Stimulated activated naive CD8-positive, alpha-beta T cell treated with anti-CD3 and anti-CD28 coated beads, Interleukin-15, amount 100 ng/mL, for 72 hours (primary cell): Measurements from ENCODE around the gene HTR4.

Source experiments
- ATAC-seq: fragments of 150-1000 bp; cut with Tn5 transposase; 2 replicates; pipeline ENCODE4 v1.10.0; 2021; ENCODE audit warnings: mild to moderate bottlenecking, moderate library complexity
- DNase-seq, 2 donors: peaks; one replicate each; pipeline ENCODE4 v3.0.0; 2021 to 2022
- H3K27ac Mint-ChIP-seq, 2 donors: one replicate each; pipeline ENCODE4 v1.8.0; 2022; ENCODE audit warnings: mild to moderate bottlenecking in 2 of 2, mixed read lengths in 2 of 2, moderate library complexity in 2 of 2
- H3K27me3 Mint-ChIP-seq: one replicate; pipeline ENCODE4 v1.8.0; 2022; ENCODE audit warnings: mixed read lengths
- H3K4me1 Mint-ChIP-seq: one replicate; pipeline ENCODE4 v1.8.0; 2022; ENCODE audit warnings: mild to moderate bottlenecking, mixed read lengths
- H3K4me3 Mint-ChIP-seq, 2 donors: one replicate each; pipeline ENCODE4 v1.8.0; 2022; ENCODE audit warnings: mild to moderate bottlenecking in 2 of 2, mixed read lengths in 2 of 2, moderate library complexity in 1 of 2
- H3K9me3 Mint-ChIP-seq, 2 donors: one replicate each; pipeline ENCODE4 v1.8.0; 2022; ENCODE audit warnings: mixed read lengths in 2 of 2

HTR4 gene, protein sequence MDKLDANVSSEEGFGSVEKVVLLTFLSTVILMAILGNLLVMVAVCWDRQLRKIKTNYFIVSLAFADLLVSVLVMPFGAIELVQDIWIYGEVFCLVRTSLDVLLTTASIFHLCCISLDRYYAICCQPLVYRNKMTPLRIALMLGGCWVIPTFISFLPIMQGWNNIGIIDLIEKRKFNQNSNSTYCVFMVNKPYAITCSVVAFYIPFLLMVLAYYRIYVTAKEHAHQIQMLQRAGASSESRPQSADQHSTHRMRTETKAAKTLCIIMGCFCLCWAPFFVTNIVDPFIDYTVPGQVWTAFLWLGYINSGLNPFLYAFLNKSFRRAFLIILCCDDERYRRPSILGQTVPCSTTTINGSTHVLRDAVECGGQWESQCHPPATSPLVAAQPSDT

DNA sequence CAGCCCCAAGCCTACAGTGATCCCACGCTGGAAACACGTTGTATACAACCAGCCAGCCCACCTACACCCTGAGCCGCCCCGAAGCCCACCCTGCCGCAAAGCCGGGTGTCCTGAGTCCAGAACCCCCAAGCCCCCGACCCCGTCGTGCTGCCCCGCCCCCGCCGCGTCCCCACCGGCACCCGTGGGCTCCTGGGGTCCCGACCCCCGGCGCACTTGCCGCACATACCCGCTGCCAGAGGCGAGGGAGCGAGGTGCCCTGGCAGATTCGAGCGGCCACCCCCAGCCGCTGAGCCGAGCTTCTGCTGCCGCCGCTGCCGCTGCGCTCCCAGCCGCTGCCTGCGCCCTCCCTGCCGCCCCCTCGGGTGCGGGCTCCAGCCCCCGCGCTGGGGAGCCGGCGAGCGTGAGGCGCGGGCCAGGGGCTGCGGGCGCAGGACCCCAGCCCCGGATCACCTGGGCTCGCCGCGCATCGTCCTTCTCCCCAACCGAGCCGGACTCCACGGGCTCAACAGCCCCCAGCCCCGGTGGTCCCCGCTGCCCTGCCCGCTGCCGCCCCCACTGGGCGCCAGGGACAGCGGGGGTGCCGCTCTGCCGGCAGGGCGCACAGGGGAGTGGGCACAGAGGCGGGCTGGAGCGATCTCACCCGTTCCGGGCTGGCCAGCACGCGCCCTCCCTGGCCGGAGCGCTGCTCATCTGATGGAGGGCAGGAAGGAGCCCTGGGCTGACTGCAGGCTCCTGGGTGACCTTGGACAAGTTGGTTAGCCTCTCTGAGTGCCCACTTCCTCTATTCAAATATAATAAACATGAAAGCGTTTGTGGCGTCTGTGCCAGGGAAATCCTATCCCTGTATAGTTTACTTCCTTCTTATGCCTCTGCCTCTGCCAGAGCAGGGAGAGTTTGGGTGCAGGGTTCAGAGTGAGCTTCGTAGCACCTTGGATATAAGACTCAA is at the start of gene HTR4:
TSS of gene HTR4 (minus strand) at position 692 of the 946 bp plus-strand sequence. CDS start 17,513 bp downstream, outside the sequence.
- DNase-seq (no peak), ATAC-seq (peak; percentile 61)
- no peak within 1 kb of the TSS for H3K27ac Mint-ChIP-seq
- H3K27me3 Mint-ChIP-seq = peaks cover 61% of the 10 kb centered on the region
- H3K9me3 Mint-ChIP-seq = no peaks in the 10 kb centered on the region
- H3K4me3 Mint-ChIP-seq = no peak within 1 kb of the TSS
- H3K4me1 Mint-ChIP-seq = no peaks in the 10 kb centered on the region

DNA sequence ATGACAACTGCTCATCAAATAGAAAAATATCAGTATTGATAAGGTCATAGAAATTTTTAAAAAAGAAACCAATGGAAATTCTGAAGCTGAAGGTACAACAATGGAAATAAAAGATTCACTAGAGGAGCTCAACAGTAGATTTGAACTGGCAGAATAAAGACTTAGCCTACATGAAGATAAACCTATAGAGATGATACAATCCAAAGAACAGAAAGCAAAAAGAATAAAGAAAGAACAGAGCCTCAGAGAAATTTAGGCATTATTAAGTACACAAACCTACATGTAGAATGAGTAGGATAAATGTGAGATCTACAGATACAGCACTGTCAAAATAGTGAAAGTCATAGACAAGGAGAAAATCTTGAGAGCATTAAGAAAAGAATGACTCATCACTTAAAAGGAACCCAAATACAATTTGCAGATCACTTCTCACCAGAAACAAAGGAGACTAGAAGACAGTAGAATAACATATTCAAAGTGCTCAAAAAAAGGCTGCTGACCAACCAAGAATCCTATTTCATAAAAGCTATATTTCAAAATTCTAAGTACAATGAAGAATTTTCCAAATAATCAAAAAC is 47.8 kb upstream of the HTR4 start:
- peaks cover 5% of the 10 kb centered on the region for H3K4me1 Mint-ChIP-seq

DNA sequence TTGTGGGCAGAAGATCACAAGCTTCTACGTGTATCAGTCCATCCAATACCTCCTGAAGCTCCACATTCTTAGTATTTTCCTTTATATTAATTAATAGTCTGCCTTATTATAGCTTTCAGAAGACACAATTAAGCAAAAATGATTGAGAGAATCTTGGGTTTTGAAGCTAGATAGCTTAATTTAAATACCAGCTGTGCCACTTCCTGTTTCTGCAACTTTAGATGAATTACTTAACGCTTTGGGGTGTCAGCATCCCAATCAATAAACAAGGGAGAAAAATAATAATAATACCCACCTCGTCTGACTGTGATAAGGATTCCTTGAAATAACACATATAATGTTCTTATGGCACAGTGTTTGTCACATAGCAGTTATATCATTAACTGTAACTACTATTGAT is 44.7 kb upstream of the HTR4 start:
- H3K4me3 Mint-ChIP-seq = no peak overlapping the region
- no peak overlapping the region for H3K27ac Mint-ChIP-seq
- peaks cover 8% of the 10 kb centered on the region in 2 donors for H3K9me3 Mint-ChIP-seq
- peaks cover 27% of the 10 kb centered on the region for H3K27me3 Mint-ChIP-seq
- ATAC-seq = no peak
- H3K4me1 Mint-ChIP-seq = no peaks in the 10 kb centered on the region
- no peak for DNase-seq

More for the DNA sequence above, 47.8 kb upstream of the HTR4 start:
- DNase-seq (no peak), ATAC-seq (no peak)
- H3K4me3 Mint-ChIP-seq = no peak overlapping the region
- H3K27ac Mint-ChIP-seq = no peak overlapping the region
- peaks cover 25% of the 10 kb centered on the region for H3K27me3 Mint-ChIP-seq
- peaks cover 8 to 10% of the 10 kb centered on the region in 2 donors for H3K9me3 Mint-ChIP-seq

DNA sequence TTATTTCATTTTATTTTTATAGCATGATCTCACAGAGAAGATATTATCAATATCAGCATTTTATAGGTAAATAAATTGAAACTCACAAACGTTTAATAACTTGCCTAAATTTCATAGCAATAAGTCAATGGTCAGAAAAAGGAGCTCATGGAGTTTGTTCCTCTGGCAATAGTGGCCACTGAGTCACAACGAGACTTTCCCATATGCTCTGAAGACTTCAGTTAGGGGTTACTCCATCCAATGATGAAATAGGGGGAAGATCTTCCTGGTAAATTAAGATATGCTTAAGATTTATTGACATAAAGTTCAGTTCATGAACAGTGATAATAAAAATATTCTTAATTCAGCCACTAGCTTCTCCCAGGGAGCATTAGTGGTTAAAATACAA is 43.5 kb upstream of the HTR4 start:
- DNase-seq = no peak
- H3K4me3 Mint-ChIP-seq = no peak overlapping the region
- H3K27ac Mint-ChIP-seq = no peak overlapping the region
- ATAC-seq = no peak
- no peaks in the 10 kb centered on the region for H3K4me1 Mint-ChIP-seq
- H3K9me3 Mint-ChIP-seq = peaks cover 4 to 8% of the 10 kb centered on the region in 2 donors
- H3K27me3 Mint-ChIP-seq = peaks cover 19% of the 10 kb centered on the region

DNA sequence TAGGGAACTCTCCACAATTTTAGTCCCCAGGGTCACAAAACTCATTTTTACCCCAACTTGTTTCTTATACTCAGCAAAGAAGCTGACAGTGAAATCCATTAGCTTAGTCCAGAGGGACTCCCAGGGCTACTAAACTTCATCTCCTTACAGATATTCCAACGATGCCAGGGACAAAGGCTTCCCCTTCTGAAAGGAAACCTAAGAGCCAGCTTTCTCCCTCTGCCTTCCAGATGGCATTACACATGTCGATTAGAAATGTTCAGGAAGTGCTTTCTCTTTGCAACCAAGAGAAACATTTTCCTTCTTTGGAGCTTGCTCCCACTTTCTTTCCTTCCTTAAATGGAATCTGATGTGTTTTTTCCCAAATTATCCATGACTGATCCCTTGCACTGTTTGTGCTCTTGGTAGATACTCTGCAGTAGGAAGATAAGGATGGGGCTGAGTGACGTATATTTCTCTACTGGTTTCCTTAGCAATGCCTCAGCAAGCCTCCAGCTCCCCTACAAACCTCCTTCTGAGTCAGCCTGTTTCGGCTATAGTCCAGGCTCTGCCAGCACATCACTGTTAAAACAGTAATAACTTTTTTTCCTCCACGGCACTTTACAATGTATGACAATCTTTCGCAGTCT is 43.0 kb upstream of the HTR4 start:
- no peak for ATAC-seq
- Mint-ChIP-seq H3K4me1 (no peaks in the 10 kb centered on the region), H3K4me3 (no peak overlapping the region), H3K27ac (no peak overlapping the region), H3K27me3 (peaks cover 19% of the 10 kb centered on the region), H3K9me3 (peaks cover 4 to 7% of the 10 kb centered on the region in 2 donors)
- no peak for DNase-seq

DNA sequence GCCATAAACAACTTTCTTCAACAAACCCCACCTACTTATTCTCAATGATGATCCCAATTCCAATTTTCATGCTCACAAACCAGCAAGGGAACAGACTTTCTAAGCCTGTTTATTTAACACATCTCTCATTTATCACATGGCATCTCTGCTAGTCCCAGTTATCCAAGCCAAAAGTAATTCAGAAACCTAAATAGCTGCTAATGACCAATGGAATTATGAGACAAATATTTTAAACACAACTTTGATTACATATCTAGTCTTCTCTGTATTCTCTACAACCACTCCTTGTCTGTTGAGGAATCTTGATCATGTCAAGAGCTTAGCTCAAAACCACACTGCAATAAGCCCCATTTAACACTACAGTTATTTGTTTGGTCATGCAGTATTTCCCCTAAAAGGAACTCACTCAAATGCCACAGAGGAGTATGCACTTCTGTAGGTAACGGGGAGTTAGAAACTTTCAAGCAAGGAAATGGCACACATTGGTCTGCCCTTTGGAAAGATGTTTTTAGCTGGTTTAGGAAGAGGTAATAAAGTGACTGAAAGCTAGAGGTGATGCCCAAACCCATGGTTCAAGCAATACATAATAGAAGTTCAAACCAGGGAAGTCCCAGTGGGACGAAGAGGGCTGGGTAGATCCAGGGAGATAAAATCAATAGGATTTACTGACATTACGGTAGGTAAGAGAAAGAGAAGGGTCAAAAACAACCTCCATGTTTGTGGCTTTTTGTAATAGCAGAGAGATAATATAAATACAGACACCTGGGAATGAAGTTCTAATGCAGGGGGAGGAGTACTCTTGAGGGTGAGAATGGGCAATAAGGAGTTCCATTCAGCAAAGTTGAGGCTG is 42.1 kb upstream of the HTR4 start:
- no peak for DNase-seq
- Mint-ChIP-seq H3K27me3 (peaks cover 19% of the 10 kb centered on the region), H3K4me1 (no peaks in the 10 kb centered on the region), H3K9me3 (peaks cover 0 to 1% of the 10 kb centered on the region in 2 donors), H3K4me3 (no peak overlapping the region), H3K27ac (no peak overlapping the region)
- ATAC-seq = no peak

DNA sequence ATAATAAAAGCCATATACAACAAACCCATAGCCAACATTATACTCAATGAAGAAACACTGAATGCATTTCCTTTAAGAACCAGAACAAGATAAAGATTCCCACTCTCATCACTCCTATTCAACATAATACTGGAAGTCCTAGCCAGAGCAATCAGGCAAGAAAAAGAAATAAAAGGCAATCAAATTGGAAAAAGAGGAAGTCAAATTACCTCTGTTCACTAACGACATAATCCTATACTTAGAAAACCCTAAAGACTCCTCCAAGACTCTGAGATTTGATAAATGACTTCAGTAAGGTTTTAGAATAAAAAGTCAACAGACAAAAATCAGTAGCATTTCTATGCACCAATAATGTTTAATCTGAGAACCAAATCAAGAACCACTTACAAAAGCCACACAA is 36.6 kb upstream of the HTR4 start:
- no peaks in the 10 kb centered on the region for H3K4me1 Mint-ChIP-seq

DNA sequence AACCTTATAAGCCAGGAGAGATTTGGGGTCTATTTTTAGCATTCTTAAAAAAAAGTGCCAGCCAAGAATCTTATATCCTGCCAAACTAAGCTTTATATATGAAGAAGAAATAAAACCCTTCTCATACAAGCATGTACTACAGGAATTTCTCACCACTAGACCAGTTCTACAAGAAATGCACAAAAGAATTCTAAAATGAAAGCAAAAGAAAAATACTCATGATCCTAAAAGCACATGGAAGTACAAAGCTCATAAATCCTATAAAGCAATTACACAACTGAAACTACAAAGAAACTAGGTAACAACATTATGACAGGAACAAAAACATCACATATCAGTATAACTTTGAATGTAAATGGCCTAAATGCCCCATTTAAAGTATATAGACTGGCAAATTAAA is 34.5 kb upstream of the HTR4 start:
- Mint-ChIP-seq H3K4me3 (no peak overlapping the region), H3K9me3 (peaks cover 16 to 25% of the 10 kb centered on the region in 2 donors), H3K4me1 (peaks cover 10% of the 10 kb centered on the region), H3K27me3 (peaks cover 21% of the 10 kb centered on the region), H3K27ac (no peak overlapping the region)
- ATAC-seq = no peak
- no peak for DNase-seq

More for the DNA sequence above, 36.6 kb upstream of the HTR4 start:
- no peak overlapping the region for H3K27ac Mint-ChIP-seq
- no peak overlapping the region for H3K4me3 Mint-ChIP-seq
- H3K27me3 Mint-ChIP-seq = peaks cover 22% of the 10 kb centered on the region
- ATAC-seq = no peak
- H3K9me3 Mint-ChIP-seq = peaks cover 16 to 25% of the 10 kb centered on the region in 2 donors
- DNase-seq = no peak

DNA sequence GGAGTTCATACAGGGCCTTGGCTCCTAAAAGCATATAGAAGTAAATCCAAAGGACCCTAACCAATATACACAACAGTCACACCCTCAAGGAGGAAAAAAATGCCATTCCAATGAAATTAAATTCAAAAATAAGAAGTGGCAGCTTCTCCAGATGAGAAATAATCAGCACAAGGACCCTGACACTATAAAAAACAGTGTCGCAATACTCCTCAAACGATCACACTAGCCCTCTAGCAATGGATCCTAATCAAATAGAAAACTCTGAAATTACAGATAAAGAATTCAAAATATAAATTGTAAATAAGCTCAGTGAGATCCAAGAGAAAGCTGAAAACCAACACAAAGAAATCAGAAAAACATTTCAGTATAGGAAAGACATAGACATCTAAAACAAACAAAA is 33.5 kb upstream of the HTR4 start:
- Mint-ChIP-seq H3K9me3 (peaks cover 16 to 25% of the 10 kb centered on the region in 2 donors), H3K4me1 (peaks cover 10% of the 10 kb centered on the region), H3K4me3 (no peak overlapping the region), H3K27me3 (peaks cover 28% of the 10 kb centered on the region), H3K27ac (no peak overlapping the region)
- no peak for DNase-seq
- ATAC-seq = no peak

DNA sequence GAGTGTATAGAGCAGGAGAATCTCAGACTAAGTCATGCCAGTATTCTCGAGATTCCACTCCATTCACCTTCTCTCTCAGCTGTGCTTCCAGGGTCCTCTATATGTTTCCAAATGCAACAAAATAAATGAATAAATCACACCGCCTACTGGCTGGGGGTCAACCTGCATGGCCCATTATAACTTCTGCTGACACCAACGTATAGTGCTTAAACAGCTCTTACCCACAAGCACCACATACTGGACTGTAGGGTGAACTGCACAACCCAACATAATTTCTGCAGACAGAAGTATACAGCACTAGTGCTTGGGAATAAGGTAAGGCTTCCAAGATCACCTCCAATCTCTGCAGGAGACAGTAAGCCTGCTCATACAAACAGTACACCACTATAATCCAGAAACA is 33.1 kb upstream of the HTR4 start:
- no peak overlapping the region for H3K27ac Mint-ChIP-seq
- ATAC-seq = peak; percentile 62

DNA sequence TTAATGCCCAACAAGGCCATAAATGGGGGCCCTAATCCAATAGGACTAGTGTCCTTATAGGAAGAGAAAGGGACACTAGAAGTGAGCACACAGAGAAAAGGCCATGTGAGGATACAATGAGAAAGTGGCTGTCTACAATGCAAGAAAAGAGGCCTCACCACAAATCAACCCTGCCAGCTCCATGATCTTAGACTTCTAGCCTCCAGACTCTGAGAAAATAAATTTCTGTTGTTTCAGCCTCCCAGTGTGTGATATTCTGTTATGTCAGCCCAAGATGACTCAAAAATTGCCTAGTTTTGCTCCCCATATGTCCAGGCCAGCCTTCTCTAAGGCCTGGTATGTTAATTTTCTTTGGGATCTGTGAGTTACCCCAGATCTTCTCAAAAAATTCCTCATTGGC is 32.3 kb upstream of the HTR4 start:
- DNase-seq = no peak
- Mint-ChIP-seq H3K27ac (no peak overlapping the region), H3K4me1 (peaks cover 10% of the 10 kb centered on the region), H3K9me3 (peaks cover 16 to 25% of the 10 kb centered on the region in 2 donors), H3K27me3 (peaks cover 33% of the 10 kb centered on the region), H3K4me3 (no peak overlapping the region)
- no peak for ATAC-seq

More for the DNA sequence above, 33.1 kb upstream of the HTR4 start:
- peaks cover 16 to 25% of the 10 kb centered on the region in 2 donors for H3K9me3 Mint-ChIP-seq
- peaks cover 33% of the 10 kb centered on the region for H3K27me3 Mint-ChIP-seq
- H3K4me1 Mint-ChIP-seq = peaks cover 10% of the 10 kb centered on the region
- no peak overlapping the region for H3K4me3 Mint-ChIP-seq
- DNase-seq = no peak

DNA sequence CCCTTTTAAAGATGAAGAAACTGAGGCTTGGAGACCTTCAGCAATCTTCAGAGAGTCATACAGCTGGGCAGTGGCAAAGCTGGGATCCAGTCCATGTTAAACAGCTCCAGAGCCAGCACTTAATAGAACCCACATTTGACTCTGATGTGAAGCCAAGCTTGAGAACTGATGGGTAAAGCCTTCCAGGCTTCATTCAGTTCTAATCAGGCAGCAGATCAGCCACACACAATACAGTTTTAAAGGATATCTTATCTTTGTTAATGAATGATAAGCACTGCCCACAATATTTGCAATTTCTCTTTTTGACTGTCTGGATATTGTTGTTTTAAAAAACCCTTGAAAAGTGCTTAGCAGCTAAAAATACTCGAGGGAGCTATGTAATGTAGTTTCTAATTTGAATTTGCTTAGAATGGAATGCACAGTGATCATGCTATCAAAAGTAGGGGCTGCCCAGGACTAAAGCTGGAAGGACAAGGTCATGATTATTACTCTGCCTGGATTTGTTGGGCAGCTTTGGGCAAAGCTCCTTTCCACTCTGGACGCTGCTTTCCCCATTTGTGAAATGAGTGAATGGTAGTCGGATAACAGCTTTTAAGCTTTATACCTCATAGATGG is 31.3 kb upstream of the HTR4 start:
- DNase-seq (no peak), ATAC-seq (no peak)
- Mint-ChIP-seq H3K4me1 (peaks cover 10% of the 10 kb centered on the region), H3K27me3 (peaks cover 27% of the 10 kb centered on the region), H3K9me3 (peaks cover 16 to 18% of the 10 kb centered on the region in 2 donors), H3K27ac (no peak overlapping the region), H3K4me3 (no peak overlapping the region)

DNA sequence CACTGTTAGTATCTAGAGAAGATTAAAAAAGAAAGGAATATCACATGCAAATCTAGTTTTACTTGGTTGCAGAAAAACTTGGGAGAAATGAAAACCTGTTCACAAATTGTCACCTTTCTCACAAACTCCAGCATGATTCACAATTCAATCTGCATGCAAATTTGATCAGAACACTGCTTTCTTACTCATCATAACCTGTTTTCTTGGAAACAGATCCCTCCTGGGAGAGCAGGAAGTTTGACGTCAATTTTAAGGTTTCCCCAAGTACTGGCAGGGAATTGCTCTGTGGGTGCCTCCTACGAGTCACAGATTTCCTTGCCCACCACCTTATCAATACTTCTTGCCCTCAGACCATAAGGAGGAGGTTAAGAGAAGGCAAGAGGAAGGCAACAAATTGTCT is 30.2 kb upstream of the HTR4 start:
- H3K4me3 Mint-ChIP-seq = no peak overlapping the region
- H3K4me1 Mint-ChIP-seq = peaks cover 10% of the 10 kb centered on the region
- H3K27me3 Mint-ChIP-seq = peaks cover 22% of the 10 kb centered on the region
- H3K9me3 Mint-ChIP-seq = peaks cover 13 to 16% of the 10 kb centered on the region in 2 donors
- DNase-seq (no peak), ATAC-seq (no peak)
- no peak overlapping the region for H3K27ac Mint-ChIP-seq

DNA sequence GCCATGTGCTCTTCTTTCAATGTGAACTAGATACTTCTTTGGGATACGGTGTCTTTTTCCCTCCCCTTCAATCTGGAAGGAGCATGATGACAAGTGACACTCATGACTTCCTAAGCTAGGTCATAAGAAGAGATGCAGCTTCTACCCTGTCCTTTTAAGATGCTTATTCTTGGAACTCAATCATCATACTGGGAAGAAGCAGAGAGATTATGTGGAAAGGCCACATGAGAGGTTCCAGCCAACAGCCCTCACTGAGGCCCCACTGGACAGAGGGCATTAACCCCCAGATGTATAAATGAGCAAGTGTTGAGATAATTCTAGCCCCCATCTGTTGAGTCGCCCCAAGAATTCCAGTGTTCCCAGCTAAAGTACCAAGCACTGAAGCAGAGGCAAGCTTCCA is 29.3 kb upstream of the HTR4 start:
- no peak for ATAC-seq
- H3K9me3 Mint-ChIP-seq = peaks cover 6 to 11% of the 10 kb centered on the region in 2 donors
- no peak overlapping the region for H3K27ac Mint-ChIP-seq
- no peak overlapping the region for H3K4me3 Mint-ChIP-seq
- peaks cover 10% of the 10 kb centered on the region for H3K4me1 Mint-ChIP-seq
- peaks cover 15% of the 10 kb centered on the region for H3K27me3 Mint-ChIP-seq
- DNase-seq = no peak
